Mucosa of rectum (tissue), 2 donors: ENCODE data around the gene LIPC.

ENCODE experiments used
- H3K27ac ChIP-seq, 2 donors: one replicate each; pipeline ENCODE4 v1.7.0; 2013; ENCODE audit warnings: inconsistent platforms in 2 of 2, low read depth in 2 of 2, low read length in 2 of 2
- H3K27me3 ChIP-seq, 2 donors: one replicate each; pipeline ENCODE4 v1.7.0; 2013; ENCODE audit warnings: low read length in 2 of 2; ENCODE audit not compliant: control insufficient read depth in 2 of 2, insufficient read depth in 2 of 2
- H3K36me3 ChIP-seq, 2 donors: one replicate each; pipeline ENCODE4 v1.7.0; 2013; ENCODE audit warnings: low read length in 2 of 2; ENCODE audit not compliant: control insufficient read depth in 2 of 2, insufficient read depth in 2 of 2
- H3K4me1 ChIP-seq, 2 donors: one replicate each; pipeline ENCODE4 v1.7.0; 2013; ENCODE audit warnings: low read length in 2 of 2, mild to moderate bottlenecking in 1 of 2; ENCODE audit not compliant: control insufficient read depth in 2 of 2, insufficient read depth in 2 of 2
- H3K4me3 ChIP-seq, 2 donors: one replicate each; pipeline ENCODE4 v1.7.0; 2013; ENCODE audit warnings: low read length in 2 of 2
- H3K9ac ChIP-seq, 2 donors: one replicate each; pipeline ENCODE4 v1.7.0; 2013; ENCODE audit warnings: low read length in 2 of 2, low read depth in 1 of 2, mild to moderate bottlenecking in 1 of 2
- H3K9me3 ChIP-seq, 2 donors: one replicate each; pipeline ENCODE4 v1.7.0; 2013; ENCODE audit warnings: low read length in 2 of 2; ENCODE audit not compliant: control insufficient read depth in 2 of 2
- donor health status: healthy.
- donor health status: Normal muscosa, but diverticular disease.

Gene LIPC

GRCh38 chr15:58418135-58418534, 13.7 kb upstream of the LIPC start:
- H3K36me3 ChIP-seq: no peaks in the 10 kb centered on the region
- H3K9ac ChIP-seq: no peak overlapping the region
- H3K27ac ChIP-seq: no peak overlapping the region
- no peak overlapping the region for H3K4me3 ChIP-seq
- H3K27me3 ChIP-seq: no peaks in the 10 kb centered on the region
- H3K9me3 ChIP-seq: no peaks in the 10 kb centered on the region
- H3K4me1 ChIP-seq: no peaks in the 10 kb centered on the region

- Histone ChIP-seq H3K9me3 (no peaks in the 10 kb centered on the region), H3K4me3 (no peak overlapping the region), H3K27me3 (no peaks in the 10 kb centered on the region), H3K4me1 (no peaks in the 10 kb centered on the region), H3K36me3 (no peaks in the 10 kb centered on the region), H3K27ac (no peak overlapping the region), H3K9ac (no peak overlapping the region)
These were observed 11.8 kb upstream of the LIPC start for GRCh38 chr15:58419803-58420524.

- Histone ChIP-seq H3K9me3 (no peaks in the 10 kb centered on the region), H3K27me3 (no peaks in the 10 kb centered on the region), H3K36me3 (no peaks in the 10 kb centered on the region), H3K27ac (no peak overlapping the region), H3K4me1 (no peaks in the 10 kb centered on the region), H3K9ac (no peak overlapping the region), H3K4me3 (no peak overlapping the region)
These were observed 11.2 kb upstream of the LIPC start for GRCh38 chr15:58420579-58421043.

- Histone ChIP-seq H3K9me3 (no peaks in the 10 kb centered on the region), H3K4me1 (no peaks in the 10 kb centered on the region), H3K27me3 (no peaks in the 10 kb centered on the region), H3K4me3 (no peak overlapping the region), H3K36me3 (no peaks in the 10 kb centered on the region), H3K27ac (no peak overlapping the region), H3K9ac (no peak overlapping the region)
These were observed 8.6 kb upstream of the LIPC start for GRCh38 chr15:58423205-58423604.

- H3K27me3 ChIP-seq: no peaks in the 10 kb centered on the region
- H3K9me3 ChIP-seq: no peaks in the 10 kb centered on the region
- H3K9ac ChIP-seq: no peak overlapping the region
- H3K4me3 ChIP-seq: no peak overlapping the region
- H3K36me3 ChIP-seq: no peaks in the 10 kb centered on the region
- no peak overlapping the region for H3K27ac ChIP-seq
- no peaks in the 10 kb centered on the region for H3K4me1 ChIP-seq
These were observed 7.8 kb upstream of the LIPC start for GRCh38 chr15:58423831-58424608.

- no peak overlapping the region for H3K9ac ChIP-seq
- H3K27ac ChIP-seq: no peak overlapping the region
- H3K36me3 ChIP-seq: no peaks in the 10 kb centered on the region
- no peaks in the 10 kb centered on the region for H3K9me3 ChIP-seq
- H3K4me1 ChIP-seq: no peaks in the 10 kb centered on the region
- no peaks in the 10 kb centered on the region for H3K27me3 ChIP-seq
- H3K4me3 ChIP-seq: no peak overlapping the region
These were observed 7.1 kb upstream of the LIPC start for GRCh38 chr15:58424722-58425121.

- no peaks in the 10 kb centered on the region for H3K9me3 ChIP-seq
- H3K4me1 ChIP-seq: no peaks in the 10 kb centered on the region
- no peaks in the 10 kb centered on the region for H3K27me3 ChIP-seq
- H3K4me3 ChIP-seq: no peak overlapping the region
- H3K9ac ChIP-seq: no peak overlapping the region
- H3K27ac ChIP-seq: no peak overlapping the region
- no peaks in the 10 kb centered on the region for H3K36me3 ChIP-seq
These were observed 6.6 kb upstream of the LIPC start for GRCh38 chr15:58425185-58425584.

GRCh38 chr15:58425834-58426233, 6.0 kb upstream of the LIPC start:
- Histone ChIP-seq H3K9ac (no peak overlapping the region), H3K27me3 (no peaks in the 10 kb centered on the region), H3K4me1 (no peaks in the 10 kb centered on the region), H3K9me3 (no peaks in the 10 kb centered on the region), H3K27ac (no peak overlapping the region), H3K36me3 (no peaks in the 10 kb centered on the region), H3K4me3 (no peak overlapping the region)

GRCh38 chr15:58426501-58426900, 5.3 kb upstream of the LIPC start:
- no peak overlapping the region for H3K9ac ChIP-seq
- H3K27ac ChIP-seq: no peak overlapping the region
- H3K4me1 ChIP-seq: no peaks in the 10 kb centered on the region
- H3K4me3 ChIP-seq: no peak overlapping the region
- no peaks in the 10 kb centered on the region for H3K36me3 ChIP-seq
- no peaks in the 10 kb centered on the region for H3K9me3 ChIP-seq
- H3K27me3 ChIP-seq: no peaks in the 10 kb centered on the region

- Histone ChIP-seq H3K27ac (no peak overlapping the region), H3K36me3 (no peaks in the 10 kb centered on the region), H3K4me3 (no peak overlapping the region), H3K9me3 (no peaks in the 10 kb centered on the region), H3K27me3 (no peaks in the 10 kb centered on the region), H3K4me1 (no peaks in the 10 kb centered on the region), H3K9ac (no peak overlapping the region)
These were observed 3.8 kb upstream of the LIPC start for GRCh38 chr15:58427987-58428386.
